NCI-H69 (cell line): ENCODE results near the gene TBCA.
A peak's percentile ranks its signal among the peaks of the same experiment; 100 is the strongest.

Experiments
- DNase-seq: peaks from one replicate; lab custom pipeline; 2025; lab: John Stamatoyannopoulos, UW

Gene TBCA

DNA sequence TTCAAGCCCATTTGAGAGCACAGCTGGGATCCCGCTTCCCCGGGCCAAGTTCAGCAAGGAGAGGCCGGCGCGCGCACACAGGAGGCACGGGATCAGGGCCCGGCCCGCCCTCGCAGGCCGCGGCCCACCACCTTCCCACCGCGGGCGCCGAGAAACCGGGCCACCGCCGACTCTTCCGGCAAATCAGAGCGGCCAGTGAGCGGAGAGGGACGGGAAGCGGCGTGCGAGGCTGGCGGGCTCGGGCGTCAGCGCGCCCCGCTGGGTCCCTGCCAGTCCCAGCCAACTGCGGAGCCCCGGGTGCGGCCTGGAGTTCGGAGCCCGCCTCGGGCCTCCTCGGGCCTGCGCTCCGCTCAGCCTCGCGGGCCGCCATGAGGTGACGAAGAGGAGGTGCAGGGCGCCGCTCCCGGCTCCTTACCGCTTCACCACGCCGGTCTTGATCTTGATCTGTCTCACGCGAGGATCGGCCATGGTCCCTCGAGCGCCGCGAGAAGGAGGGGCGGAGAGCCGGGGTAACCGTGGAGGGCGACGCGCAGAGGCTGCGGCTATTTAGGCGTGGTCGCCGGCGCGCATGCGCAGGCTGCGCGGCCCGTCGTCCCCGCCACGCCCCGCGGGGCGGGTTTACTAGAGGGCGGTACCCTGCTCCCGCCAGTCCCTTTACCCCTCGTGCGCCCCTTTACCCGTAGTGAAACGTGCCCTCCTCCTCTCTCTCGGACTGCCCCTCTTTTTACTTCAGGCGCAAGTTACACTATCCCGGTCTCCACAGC is at the start of gene TBCA:
TBCA (minus strand) TSS at position 550 of the 764 bp plus-strand sequence; CDS start at position 468, 82 bp downstream.
- peak; percentile 97 for DNase-seq

GRCh38 chr5:77824981-77825380 is 48.8 kb upstream of the TBCA start:
- DNase-seq: peak; percentile 37

DNA sequence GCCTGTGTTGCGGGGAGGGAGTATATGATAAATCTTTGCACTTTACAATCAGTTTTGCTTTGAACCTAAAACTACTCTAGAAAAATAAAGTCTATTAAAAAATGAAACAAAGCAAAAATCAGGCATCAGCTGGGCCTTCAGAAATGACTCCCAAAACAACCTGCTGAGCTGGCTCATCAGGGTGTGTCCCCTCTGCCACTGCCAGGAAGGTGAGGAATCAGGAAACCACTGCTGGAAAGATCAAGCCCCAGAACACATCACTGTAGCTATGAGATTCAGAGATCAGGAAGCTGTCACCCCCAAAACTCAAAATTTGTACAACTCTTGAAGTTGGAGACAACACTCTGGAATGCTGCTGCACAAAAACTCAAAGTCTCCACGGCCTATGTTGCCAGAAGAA is 40.5 kb upstream of the TBCA start:
- DNase-seq: no peak

- DNase-seq: no peak
Measured at GRCh38 chr5:77812926-77813589, 36.9 kb upstream of the TBCA start.

DNA sequence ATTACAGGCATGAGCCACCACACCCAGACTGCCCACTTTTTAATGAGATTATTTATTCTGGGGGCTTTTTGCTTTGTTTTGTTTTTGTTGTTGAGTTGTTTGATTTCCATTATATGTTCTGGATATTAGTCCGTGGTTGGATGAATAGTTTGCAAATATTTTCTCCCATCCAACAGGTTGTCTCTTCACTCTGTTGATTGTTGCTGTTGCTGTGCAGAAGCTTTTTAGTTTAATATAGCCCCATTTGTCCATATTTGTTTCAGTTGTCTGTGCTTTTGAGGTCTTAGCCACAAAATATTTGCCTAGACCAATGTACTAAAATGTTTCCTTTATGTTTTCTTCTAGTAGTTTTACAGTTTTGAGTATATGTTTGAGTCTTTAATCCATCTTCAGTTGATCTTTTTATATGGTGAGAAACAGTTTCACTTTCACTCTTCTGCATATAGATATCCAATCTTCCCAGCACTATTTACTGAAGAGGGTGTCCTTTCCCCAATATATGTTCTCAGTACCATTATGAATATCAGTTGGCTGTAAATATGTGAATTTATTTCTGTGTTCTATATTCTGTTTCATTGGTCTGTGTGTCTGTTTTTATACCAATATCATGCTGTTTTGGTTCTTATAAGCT is 30.2 kb upstream of the TBCA start:
- no peak for DNase-seq

DNA sequence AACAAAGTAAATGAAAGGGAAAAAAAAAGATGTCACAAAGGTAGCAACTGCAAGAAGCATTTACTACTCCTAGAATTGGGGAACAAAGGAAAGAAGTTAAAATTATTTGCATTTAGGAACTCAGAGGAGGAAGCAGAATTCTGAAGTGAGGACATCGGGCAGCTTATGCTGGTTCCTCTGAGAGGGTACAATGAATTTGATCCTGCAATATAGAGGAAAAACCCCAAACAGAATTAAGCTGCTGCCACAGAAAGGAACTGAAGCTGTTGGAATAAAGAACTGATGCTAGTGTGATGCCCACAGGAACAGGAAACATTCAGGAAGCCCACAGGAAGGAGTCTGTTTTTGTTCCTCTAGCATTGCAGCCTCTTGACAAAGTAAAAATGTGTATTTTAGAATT is 22.3 kb upstream of the TBCA start:
- DNase-seq: no peak

GRCh38 chr5:77797136-77797535 is 21.0 kb upstream of the TBCA start:
- DNase-seq: no peak

DNA sequence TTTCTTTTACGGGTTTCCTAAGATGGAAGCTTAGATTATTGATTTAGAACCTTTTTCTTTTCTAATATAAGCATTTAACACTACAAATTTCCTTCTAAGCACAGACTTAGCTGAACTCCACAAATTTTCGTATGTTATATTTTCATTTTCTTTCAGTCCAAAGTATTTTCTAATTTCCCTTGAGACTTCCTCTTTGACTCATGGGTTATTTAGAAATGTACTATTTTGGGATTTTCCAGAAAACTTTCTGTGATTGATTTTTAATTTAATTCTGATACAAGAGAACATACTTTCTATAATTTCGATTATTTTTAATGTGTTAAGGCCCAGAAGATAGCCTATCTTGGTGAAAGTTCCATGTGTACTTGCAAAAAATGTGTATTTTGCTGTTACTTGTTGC is 19.7 kb upstream of the TBCA start:
- DNase-seq: no peak

DNA sequence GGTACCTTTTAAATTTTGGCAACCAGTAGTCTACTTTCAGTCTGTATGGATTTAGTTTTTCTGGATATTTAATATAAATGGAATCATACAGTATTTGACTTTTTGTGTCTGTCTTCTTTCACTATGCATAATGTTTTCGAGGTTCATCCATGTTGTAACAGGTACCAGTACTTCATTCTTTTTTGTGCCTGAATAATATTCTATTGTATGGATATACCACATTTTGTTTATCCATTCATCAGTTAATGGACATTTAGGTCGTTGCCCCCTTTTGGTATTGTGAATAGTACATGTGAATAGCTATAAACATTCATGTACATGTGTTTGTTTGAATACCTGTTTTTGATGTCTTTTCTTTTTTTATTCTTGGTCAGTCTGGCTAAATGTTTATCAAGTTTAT is 19.1 kb upstream of the TBCA start:
- no peak for DNase-seq

DNA sequence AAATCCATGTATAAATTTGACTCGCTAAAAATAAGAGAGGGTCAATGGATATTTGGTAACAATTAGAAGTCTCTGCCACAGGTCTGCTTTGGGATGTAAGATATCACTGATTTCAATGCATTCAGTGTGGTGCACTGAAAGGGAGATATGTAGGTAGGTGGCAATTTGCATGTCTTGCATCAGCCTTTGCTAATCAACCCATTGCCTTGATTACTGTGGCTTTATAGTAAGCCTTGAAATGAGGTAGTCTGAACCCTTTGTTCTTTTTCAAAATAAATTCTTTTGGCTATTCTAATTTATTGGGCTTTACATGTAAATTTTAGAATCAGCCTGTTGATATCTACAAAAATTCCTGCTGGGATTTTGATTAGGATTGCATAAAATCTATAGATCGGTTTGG is 15.8 kb upstream of the TBCA start:
- no peak for DNase-seq

GRCh38 chr5:77791356-77791755 is 15.2 kb upstream of the TBCA start:
- DNase-seq: no peak

DNA sequence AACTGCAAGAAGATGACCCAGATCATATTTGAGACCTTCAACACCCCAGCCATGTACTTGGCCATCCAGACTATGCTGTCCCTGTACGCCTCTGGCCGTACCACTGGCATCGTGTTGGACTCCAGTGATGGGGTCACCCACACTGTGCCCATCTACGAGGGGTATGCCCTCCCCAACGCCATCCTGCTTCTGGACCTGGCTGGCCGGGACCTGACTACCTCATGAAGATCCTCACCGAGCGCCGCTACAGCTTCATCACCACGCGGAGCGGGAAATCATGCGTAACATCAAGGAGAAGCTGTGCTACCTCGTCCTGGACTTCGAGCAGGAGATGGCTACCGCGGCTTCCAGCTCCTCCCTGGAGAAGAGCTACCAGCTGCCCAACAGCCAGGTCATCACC is 9.1 kb upstream of the TBCA start:
- DNase-seq: no peak

- DNase-seq: no peak
Measured at GRCh38 chr5:77784735-77785134, 8.6 kb upstream of the TBCA start.

DNA sequence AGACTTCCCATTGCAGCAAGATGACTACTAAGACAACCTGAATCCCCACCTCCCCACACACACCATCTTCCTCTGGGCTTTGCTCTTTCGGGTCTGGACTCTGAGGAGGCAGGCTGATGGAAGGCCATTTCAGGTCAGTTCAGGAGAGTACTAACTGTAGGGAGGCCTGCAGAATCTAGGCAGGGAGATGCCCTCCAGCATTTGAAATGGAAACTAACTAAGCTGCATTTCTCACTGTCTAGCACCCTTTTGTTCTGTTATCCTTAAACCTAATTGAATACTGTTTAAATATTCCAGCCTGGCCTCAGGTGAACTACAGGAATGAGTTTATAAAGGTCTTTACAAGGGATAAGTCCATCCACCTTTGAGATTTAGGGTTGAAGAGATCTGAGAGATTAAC is 4.9 kb upstream of the TBCA start:
- no peak for DNase-seq

DNA sequence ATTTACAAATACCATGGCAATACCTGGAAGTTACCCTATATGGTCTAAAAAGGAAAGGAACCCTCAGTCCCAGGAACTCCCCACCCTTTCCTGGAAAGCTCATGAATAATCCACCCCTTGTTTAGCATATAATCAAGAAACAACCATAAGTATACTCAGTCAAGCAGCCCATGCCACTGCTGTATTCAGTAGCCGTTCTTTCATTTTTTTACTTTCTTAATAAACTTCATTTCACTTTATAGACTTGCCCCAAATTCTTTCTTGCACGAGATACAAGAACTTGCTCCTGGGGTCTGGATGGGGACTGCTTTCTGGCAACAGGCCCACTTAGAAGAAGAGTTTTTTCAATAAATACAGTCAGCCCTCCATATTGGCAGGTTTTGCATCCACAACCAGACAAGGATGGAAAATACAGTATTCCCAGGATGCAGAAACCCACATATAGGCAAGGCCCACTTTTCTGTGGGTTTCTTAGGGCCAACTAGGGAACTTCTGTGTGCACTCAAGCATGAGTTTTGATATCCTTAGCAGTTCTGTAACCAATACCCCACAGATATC is 2.8 kb upstream of the TBCA start:
- no peak for DNase-seq

DNA sequence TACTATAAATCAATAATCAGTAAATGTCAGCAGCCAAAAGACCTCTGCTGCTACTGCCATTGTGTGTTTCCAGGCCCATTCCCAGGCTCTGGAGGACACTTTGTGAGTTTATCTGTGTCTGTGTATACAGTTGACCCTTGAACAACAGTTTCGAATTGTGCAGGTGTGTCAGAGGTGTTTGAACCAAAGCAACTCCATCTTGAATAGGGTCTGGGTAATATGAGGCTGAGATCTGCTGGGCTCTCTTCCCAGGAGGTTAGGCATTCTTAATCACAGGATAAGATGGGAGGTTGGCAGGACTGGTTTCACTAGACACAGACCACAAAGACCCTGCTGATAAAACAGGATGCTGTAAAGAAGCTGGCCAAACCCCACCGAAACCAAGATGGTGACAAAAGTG is 2.3 kb upstream of the TBCA start:
- DNase-seq: no peak

DNA sequence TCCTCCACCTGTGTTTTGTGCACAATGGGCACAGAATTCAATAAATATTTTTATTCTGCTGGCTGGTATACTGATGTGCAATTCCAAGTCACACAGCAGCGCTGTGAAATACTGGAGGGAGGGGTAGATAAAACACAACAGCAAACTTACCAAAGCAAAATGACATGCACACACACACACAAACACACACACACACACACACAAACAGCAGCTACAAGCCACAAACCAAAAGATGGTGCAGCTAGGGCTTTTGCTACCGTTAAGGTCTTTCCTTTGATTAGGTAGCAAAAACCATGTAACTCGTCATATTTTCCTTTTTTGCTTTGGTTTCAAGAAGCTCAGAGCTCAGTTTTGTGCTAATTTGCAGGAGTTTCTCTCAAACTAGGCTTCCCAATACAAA is 1.8 kb upstream of the TBCA start:
- no peak for DNase-seq

GRCh38 chr5:77777281-77777892 is 1.2 kb upstream of the TBCA start:
- no peak for DNase-seq

GRCh38 chr5:77776554-77777206 is 541 bp upstream of the TBCA start:
- no peak for DNase-seq

GRCh38 chr5:77774981-77775789 is 954 bp downstream of the TBCA start:
- peak; percentile 36 for DNase-seq

DNA sequence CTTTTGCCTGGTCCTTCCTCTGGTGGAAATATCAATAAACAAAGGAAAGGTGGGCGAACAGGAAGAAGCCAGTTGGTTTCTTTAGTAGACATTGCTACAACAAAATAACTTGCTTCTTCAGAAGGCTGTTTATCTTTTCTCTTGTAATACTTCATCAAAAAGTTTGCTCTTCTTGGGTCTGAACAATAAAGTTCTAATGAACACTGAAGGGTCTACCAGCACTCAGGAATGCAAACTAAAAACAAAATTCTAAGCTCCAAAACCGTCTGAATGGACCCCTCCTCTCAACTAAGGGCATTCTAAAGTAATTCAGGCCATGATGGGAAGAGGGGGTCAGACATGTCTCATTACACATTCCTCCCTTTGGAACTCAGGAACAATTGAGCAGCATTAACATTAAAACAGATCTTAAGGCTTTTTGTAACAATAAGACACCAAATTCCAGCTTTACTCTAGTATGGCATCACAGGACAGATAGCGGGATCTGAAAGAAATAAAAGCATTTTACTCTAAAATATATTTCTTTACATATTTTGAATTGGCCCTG is 2.3 kb downstream of the TBCA start:
- no peak for DNase-seq
